HG03025 (cell line): ENCODE measurements around the gene IRX2.

Experiments used
- ATAC-seq: cut with Tn5 transposase; IDR thresholded peaks from one replicate; pipeline ENCODE4 v1.9.1; 2021; ENCODE audit warnings: mild to moderate bottlenecking, moderate library complexity; ENCODE audit not compliant: unreplicated experiment, low FRiP score

IRX2 gene

DNA sequence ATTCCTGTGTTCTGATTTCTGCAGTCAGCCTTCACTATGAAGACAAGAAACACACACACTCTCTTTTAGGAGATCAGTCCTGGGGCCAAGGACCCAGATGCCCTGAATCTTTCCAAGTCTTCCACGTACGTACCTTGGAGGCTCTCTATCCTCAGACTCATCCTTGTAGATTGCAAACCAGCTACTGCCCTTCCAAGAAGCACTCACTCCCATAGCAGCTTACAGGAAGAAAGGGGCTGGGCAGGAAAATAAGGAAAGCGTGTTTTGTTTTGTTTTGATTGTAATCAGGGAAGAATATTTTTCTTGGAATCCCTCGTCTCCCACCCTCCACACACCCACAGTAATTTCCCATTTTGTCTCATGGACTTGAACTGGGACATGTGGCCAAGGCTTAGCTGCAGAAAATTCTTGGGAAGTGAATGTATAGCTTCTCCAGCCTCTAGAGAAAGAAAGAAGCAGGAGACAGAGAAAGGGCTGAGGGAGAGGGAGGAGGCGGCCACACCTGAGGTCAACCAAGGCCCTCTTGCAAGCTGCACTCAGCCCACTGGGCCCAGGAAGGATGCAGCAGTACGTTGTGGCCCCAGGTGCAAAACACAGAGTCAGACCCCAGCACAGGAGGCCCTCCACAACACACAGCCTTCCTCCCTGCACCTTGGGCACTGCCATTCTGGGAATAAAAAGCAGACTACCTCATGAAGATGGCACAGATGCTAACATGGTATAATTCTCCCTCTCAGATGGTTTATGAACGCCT lies 29.9 kb downstream of the IRX2 start:
- ATAC-seq, result no peak

GRCh38 chr5:2719332-2719731 lies 32.1 kb downstream of the IRX2 start:
- ATAC-seq, result no peak

DNA sequence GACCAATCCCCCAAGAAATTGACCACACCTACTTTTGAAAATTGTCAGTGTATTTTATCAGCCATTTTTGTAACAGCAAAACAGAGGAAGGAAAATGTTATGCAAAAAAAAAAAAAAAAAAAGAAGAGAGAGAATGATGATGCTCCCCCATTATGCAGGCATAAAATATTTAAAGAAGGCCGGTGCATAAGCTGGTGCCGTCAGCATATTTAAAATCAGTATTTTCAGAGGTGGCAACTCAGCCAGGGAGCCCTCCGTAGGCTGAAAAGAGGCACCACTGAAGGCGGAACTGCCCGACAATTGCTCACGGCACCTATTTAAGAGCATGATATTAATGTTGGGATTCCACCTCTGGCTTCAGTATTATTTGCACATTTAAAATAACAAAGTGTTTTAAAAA lies 33.4 kb downstream of the IRX2 start:
- no peak for ATAC-seq

DNA sequence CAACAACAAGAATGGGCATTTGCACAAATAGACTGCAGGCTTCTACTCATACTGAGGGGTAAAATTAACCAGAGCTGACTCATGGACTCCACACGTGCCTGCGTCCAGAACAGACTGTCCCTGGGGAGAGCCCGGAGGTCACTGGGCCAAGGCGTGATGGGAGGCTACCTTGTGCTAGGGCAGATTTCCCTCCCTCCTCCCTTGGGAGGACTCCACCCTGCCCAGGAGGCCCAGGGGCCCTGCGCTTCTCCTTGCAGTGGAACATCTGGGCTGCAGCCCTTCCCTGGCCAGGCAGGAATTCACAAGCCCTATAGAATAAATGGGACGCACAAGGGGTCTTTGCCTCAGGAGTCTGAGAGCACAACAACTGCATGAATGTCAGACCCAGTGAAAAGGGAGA lies 35.6 kb downstream of the IRX2 start:
- no peak for ATAC-seq

DNA sequence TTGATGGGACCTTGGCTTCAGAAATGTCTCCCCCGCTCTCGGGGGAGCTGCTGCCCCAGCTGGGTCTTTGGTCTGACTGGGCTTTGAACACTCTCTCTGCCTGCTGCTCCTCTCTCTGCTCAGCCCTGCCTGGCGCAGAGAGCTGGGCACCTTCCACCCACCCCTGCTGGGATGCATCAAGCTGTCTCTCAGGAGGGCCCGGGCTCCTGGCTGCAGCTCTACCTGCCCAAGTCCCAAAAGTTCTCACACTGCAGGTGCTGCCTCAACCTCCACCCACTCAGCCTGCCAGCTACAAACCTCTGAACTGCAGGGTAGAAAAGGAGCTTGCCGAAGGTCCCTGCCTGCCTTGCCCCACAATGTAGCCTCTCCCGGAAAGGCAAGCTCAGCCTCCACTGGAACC lies 36.7 kb downstream of the IRX2 start:
- ATAC-seq, result no peak

DNA sequence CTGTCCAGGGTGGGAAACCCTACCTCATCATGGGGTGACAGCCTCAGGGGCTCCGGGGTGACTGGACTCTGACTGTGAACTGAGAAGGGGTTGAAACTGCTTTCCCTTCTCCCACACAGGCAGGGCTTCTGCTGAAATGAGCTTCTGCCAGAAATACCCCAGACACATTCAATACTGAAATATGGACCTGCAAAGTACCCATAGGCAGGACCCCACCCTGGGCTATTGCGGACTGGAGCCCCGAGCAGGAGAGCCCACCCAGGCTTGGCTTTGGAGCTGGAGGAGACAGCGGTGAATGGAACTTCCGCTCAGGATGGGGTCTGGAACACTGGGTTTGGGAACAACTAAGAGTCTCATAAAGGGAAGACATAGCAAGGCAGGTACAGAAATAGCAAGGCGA lies 37.5 kb downstream of the IRX2 start:
- no peak for ATAC-seq

- ATAC-seq, result no peak
Observed at GRCh38 chr5:2711446-2712425, 39.7 kb downstream of the IRX2 start.

GRCh38 chr5:2710910-2711309 lies 40.6 kb downstream of the IRX2 start:
- no peak for ATAC-seq

DNA sequence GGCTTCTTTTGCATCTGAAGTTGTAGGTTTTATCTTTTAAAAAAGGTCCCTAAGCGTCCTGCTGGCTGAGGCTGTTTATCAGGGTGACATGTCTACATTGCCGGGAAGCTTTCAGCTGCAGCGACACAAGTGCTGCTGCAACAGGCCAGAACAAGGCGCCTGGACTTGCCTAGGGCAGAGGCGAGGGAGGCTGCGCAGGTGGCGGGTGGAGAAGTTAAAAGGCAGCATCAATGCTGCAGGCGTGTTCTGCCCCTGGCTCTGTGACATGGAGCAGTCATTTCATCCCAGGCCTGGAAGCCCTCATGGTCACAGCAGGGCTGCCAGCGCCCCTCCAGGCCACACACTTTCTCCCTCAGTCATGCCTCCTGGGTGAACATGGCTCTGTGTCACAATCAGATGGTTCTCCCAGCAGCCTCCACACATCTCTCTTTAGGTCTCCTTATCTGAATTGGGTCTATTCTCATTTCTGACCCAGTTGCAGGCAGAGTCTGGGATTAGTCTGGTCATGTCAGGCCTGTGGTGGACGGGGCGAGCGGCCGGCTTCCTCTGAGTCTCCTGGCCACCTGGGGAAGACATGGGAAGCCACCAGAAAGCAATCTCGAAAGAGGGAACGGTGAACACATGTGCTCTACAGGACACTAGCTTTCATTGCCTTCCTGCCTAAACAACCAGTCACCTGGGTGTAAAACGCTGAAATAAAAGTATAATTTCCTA lies 41.3 kb downstream of the IRX2 start:
- no peak for ATAC-seq

DNA sequence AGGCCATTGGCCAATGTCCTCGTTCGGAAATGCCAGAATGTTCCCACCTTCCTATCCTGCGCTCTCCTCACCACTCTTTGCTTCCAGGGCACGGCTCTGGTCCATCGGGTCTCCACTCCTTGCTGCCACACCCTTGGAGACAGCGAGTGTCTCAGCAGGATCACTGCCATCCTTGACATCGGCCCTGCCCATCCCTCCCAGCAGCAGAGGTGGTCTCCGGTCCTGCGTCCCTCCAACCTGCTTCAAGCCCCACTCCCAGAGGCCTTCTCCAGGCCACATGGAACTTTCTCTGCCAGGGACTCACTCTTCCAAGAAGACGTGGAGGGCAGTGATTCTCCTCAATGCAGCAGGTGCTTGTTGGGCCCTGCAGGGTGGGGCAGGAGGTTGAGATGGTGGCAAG lies 42.7 kb downstream of the IRX2 start:
- ATAC-seq, result no peak

DNA sequence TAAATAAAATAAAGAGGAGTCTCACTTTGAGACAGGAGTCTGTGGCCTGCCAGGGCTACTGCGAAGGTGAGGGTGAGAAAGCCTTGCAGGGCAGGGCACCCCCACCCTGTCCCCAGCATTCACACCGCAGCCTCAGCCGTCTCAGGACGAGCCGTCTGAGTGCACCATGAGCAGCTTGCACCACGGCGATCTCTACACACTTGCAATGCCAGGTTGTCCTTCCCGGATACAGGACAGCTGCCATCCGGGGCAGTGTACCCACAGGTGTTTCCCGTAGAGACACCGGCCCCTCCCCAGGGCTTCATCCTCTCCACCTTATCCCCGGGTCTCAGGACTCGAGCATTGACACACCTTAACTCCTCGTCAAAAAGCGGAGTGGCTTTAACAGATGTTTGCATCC lies 43.3 kb downstream of the IRX2 start:
- ATAC-seq, result no peak

DNA sequence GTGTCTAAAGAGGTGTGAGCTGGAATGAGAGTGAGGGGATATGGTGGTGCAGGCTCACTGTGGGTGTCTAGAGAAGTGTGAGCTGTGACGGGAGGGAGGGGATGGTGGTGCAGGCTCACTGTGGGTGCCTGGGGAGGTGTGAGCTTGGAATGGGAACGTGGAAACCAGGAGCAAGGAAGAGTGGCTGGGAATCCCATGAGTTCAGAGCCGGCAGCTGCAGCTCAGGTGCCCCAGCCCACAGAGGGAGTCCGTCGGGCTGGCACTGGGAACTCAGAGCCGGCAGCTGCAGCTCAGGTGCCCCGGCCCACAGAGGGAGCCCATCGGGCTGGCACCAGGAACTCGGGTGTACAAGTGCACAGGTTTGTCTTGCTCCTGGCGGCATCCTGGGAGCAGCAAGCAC lies 45.6 kb downstream of the IRX2 start:
- ATAC-seq, result no peak

DNA sequence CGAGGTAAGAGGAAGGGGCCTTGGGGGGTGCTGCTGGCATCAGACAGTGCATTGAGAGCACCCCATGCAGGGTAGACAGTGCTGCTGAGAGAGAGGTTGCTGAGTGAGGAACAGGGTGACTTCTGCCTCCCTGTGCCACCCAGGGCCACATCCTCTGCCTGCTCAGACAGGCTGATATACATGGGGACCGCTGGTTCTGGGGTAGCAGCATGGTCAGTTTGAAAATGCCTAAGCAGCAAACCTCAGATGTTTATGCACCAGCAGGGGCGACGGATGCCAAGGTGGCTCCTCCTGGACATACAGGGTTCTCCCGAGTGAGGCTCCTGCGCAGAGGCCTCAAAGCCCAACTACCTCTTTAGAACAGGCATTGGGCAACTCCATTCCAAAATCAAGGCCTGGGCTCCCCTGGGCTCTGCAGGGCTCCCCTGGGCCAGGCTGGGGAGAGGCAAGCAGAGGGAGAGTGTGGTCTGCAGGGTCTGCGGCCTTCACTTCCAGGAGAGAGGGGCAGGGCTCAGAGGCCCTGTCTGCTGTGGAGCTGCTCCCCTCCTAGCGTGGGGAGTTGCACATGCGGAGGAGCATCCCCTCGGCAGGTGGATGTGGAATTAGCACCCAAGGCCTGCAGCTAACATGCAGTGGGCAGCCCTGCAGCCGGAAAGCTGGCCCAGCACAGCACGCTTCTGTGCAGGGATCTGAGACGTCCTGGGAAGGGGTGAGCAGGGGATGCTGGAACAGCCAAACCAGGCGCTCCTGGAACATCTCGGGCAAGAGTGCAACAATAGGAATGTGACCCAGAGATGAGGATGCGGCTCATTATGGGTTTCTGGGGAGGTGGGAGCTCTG lies 46.5 kb downstream of the IRX2 start:
- no peak for ATAC-seq

- ATAC-seq, result no peak
Observed at GRCh38 chr5:2704111-2704510, 47.4 kb downstream of the IRX2 start.

DNA sequence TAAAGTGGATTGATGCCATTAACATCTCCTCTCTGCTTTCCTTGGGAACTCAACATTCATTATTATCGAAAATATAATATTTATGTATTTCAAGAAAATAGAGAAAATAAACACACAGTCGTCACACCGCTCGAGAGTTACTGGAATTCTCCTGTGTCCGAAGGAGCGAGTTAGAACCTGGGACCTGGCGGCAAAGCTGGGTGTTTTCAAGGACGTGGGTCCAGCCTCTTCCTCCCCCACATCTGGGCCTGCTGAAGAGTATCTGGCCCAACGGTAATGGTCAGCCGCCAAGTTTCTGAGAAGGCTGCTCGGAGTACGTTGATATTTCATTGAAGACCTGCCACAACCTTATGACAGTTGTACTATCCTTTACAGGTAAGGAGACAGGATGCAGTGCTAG lies 47.9 kb downstream of the IRX2 start:
- ATAC-seq, result no peak

GRCh38 chr5:2703041-2703440 lies 48.4 kb downstream of the IRX2 start:
- ATAC-seq, result no peak

GRCh38 chr5:2702096-2702879 lies 49.2 kb downstream of the IRX2 start:
- ATAC-seq, result no peak

- no peak for ATAC-seq
Observed at GRCh38 chr5:2701592-2701991, 49.9 kb downstream of the IRX2 start.

GRCh38 chr5:2700876-2701275 lies 50.6 kb downstream of the IRX2 start:
- no peak for ATAC-seq
